SK-N-SH treated with all-trans-retinoic acid at 6 μM for 48 hours (cell line): ENCODE data around the gene RIPOR2.

ENCODE experiments used
- ARNTL ChIP-seq: fragments of 450-650 bp; formaldehyde crosslinking; IDR thresholded peaks from 2 replicates; pipeline ENCODE4 v1.5.0; 2020; ENCODE audit warnings: low read depth, mild to moderate bottlenecking, moderate library complexity, borderline replicate concordance
- CSDC2 ChIP-seq: fragments of 250-450 bp; sonication (Bioruptor Pico); IDR thresholded peaks from 2 replicates; pipeline ENCODE4 v1.5.0; 2020; ENCODE audit warnings: mild to moderate bottlenecking, moderate library complexity
- CSRNP3 ChIP-seq: fragments of 250-450 bp; sonication (Bioruptor Pico); IDR thresholded peaks from 2 replicates; pipeline ENCODE4 v1.5.1; 2021; ENCODE audit warnings: mild to moderate bottlenecking, moderate library complexity
- ESRRG ChIP-seq: fragments of 250-450 bp; sonication (Bioruptor Pico); IDR thresholded peaks from 2 replicates; pipeline ENCODE4 v1.6.1; 2021; ENCODE audit warnings: mild to moderate bottlenecking
- GLIS3 ChIP-seq: fragments of 250-450 bp; sonication (Bioruptor Pico); IDR thresholded peaks from 2 replicates; pipeline ENCODE4 v1.5.0; 2020; ENCODE audit warnings: mild to moderate bottlenecking, moderate library complexity
- ISL1 ChIP-seq: fragments of 250-450 bp; sonication (Bioruptor Pico); IDR thresholded peaks from 2 replicates; pipeline ENCODE4 v2.1.2; 2022; ENCODE audit warnings: mild to moderate bottlenecking, moderate library complexity
- PATZ1 ChIP-seq: fragments of 250-450 bp; sonication (Bioruptor Pico); IDR thresholded peaks from 2 replicates; pipeline ENCODE4 v1.8.0; 2020; ENCODE audit warnings: mild to moderate bottlenecking, moderate library complexity, borderline replicate concordance
- PPARA ChIP-seq: fragments of 250-450 bp; sonication (Bioruptor Pico); IDR thresholded peaks from 2 replicates; pipeline ENCODE4 v1.5.0; 2020; ENCODE audit warnings: mild to moderate bottlenecking, borderline replicate concordance
- RARB ChIP-seq: fragments of 250-450 bp; sonication (Bioruptor Pico); IDR thresholded peaks from 2 replicates; pipeline ENCODE4 v1.8.0; 2021; ENCODE audit warnings: mild to moderate bottlenecking, moderate library complexity
- TCF4 ChIP-seq: fragments of 250-450 bp; sonication (Bioruptor Pico); IDR thresholded peaks from 2 replicates; pipeline ENCODE4 v1.8.0; 2021; ENCODE audit warnings: mild to moderate bottlenecking, moderate library complexity, borderline replicate concordance
- TSHZ2 ChIP-seq: fragments of 250-450 bp; sonication (Bioruptor Pico); IDR thresholded peaks from 2 replicates; pipeline ENCODE4 v1.5.0; 2020; ENCODE audit warnings: mild to moderate bottlenecking, moderate library complexity
- ZFP3 ChIP-seq: fragments of 250-450 bp; sonication (Bioruptor Pico); IDR thresholded peaks from 2 replicates; pipeline ENCODE4 v1.5.0; 2020; ENCODE audit warnings: mild to moderate bottlenecking, moderate library complexity
- ZFP30 ChIP-seq: fragments of 450-650 bp; formaldehyde crosslinking; IDR thresholded peaks from 2 replicates; pipeline ENCODE4 v1.5.0; 2022; ENCODE audit warnings: mild to moderate bottlenecking, moderate library complexity
- ZNF565 ChIP-seq: fragments of 450-650 bp; formaldehyde crosslinking; conservative IDR thresholded peaks from 2 replicates; pipeline ENCODE4 v1.5.0; 2020; ENCODE audit warnings: low read depth, mild to moderate bottlenecking, moderate library complexity

GRCh38 chr6:24903681-24904080 lies 32.1 kb downstream of the RIPOR2 start:
- TF ChIP-seq ARNTL (no peak), PATZ1 (CRISPR knock-in tag) (no peak), CSDC2 (CRISPR knock-in tag) (no peak), RARB (no peak), ZNF565 (CRISPR knock-in tag) (no peak), ESRRG (CRISPR knock-in tag) (no peak), TCF4 (CRISPR knock-in tag) (no peak), ISL1 (no peak), TSHZ2 (no peak), ZFP3 (no peak), GLIS3 (CRISPR knock-in tag) (no peak), PPARA (CRISPR knock-in tag) (no peak), ZFP30 (CRISPR knock-in tag) (no peak), CSRNP3 (CRISPR knock-in tag) (no peak)
